Activated CD4-positive, alpha-beta T cell treated with anti-CD3 and anti-CD28 coated beads for 36 hours (primary cell): ENCODE data around the gene NPLOC4. TPM values are rescaled to one million over a fixed set of nuclear protein-coding genes. Genes with fewer than 3 reads are reported as not detected.

Source experiments
- ATAC-seq: fragments of 200-7000 bp; cut with Tn5 transposase; one replicate; pipeline ENCODE4 v1.10.0; 2021; ENCODE audit warnings: mild to moderate bottlenecking, moderate library complexity
- CTCF ChIA-PET: fragments of 350-600 bp; sonication (Branson Sonifier 250); formaldehyde crosslinking; loops from one replicate; lab custom pipeline; 2021; ENCODE audit warnings: antibody characterized with exemption; lab: Charles Lee
- POLR2A ChIA-PET: fragments of 350-600 bp; sonication (Branson Sonifier 250); formaldehyde crosslinking; loops from one replicate; lab custom pipeline; 2021; ENCODE audit warnings: antibody characterized with exemption, inconsistent platforms; lab: Charles Lee
- DNase-seq: peaks from one replicate; pipeline ENCODE4 v3.0.0-alpha.2; 2020
- H3K27ac Mint-ChIP-seq: one replicate; pipeline ENCODE4 v1.8.0; 2021; ENCODE audit warnings: mixed read lengths
- H3K27me3 Mint-ChIP-seq: one replicate; pipeline ENCODE4 v1.8.0; 2021; ENCODE audit warnings: mixed read lengths
- H3K36me3 Mint-ChIP-seq: one replicate; pipeline ENCODE4 v1.8.0; 2021; ENCODE audit warnings: low read depth, mixed read lengths
- H3K4me1 Mint-ChIP-seq: one replicate; pipeline ENCODE4 v1.8.0; 2021; ENCODE audit warnings: mixed read lengths
- H3K4me3 Mint-ChIP-seq: one replicate; pipeline ENCODE4 v1.8.0; 2021; ENCODE audit warnings: mild to moderate bottlenecking, moderate library complexity, mixed read lengths
- H3K9me3 Mint-ChIP-seq: one replicate; pipeline ENCODE4 v1.8.0; 2021; ENCODE audit warnings: low read depth, mixed read lengths
- intact Hi-C, 2 experiments: fragments of 100-400 bp; cut with DNase I in 1 of 2; cut with micrococcal nuclease in 1 of 2; formaldehyde crosslinking; loops; one replicate each; pipeline versions ENCODE4 v1.14.2 to v1.15.1; 2022 to 2024; cut with DNase I, micrococcal nuclease
- total RNA-seq, 2 experiments: library from RNA; stranded (reverse); gene quantifications; one replicate each; pipeline ENCODE4 v1.2.3, GENCODE V29; 2021

Gene NPLOC4
- total RNA-seq, 2 experiments from 2014 or later, result 71.8 to 93.1 TPM

GRCh38 chr17:81520021-81520901, 116.7 kb downstream of the NPLOC4 start:
- peaks cover 2% of the 10 kb centered on the region for H3K27me3 Mint-ChIP-seq
- DNase-seq, result no peak
- no peak for ATAC-seq
- ChIA-PET POLR2A (no interaction called here), CTCF (no interaction called here)
- H3K27ac Mint-ChIP-seq, result no peak overlapping the region
- peaks cover 1% of the 10 kb centered on the region for H3K36me3 Mint-ChIP-seq
- H3K9me3 Mint-ChIP-seq, result no peaks in the 10 kb centered on the region
- peaks cover 14% of the 10 kb centered on the region for H3K4me1 Mint-ChIP-seq
- peak overlapping the region; percentile 40 for H3K4me3 Mint-ChIP-seq
- intact Hi-C loops, result no loop called here

- peak; percentile 79 for DNase-seq
- ATAC-seq, result peak; percentile 47
- peaks cover 2% of the 10 kb centered on the region for H3K27me3 Mint-ChIP-seq
- intact Hi-C loops, result loop anchor here in 1 of 2 experiments (1.0 to 10.0 kb wide), 2 partner anchors 33 to 775 kb away; partner anchors contain the start of gene FAAP100
- no peaks in the 10 kb centered on the region for H3K9me3 Mint-ChIP-seq
- ChIA-PET POLR2A (interaction anchor here (0.6 kb wide), 1 partner anchor 328 kb away, joined by 3 read pairs; no protein-coding TSS in a partner anchor), CTCF (interaction anchor here (0.8 to 1.2 kb wide), 6 partner anchors 11 to 314 kb away, joined by 3 to 4 read pairs (median 3); partner anchors contain the start of gene MCRIP1)
- H3K36me3 Mint-ChIP-seq, result peaks cover 2% of the 10 kb centered on the region
- H3K4me1 Mint-ChIP-seq, result peaks cover 14% of the 10 kb centered on the region
- no peak overlapping the region for H3K27ac Mint-ChIP-seq
- peak overlapping the region; percentile 40 for H3K4me3 Mint-ChIP-seq
Measured at GRCh38 chr17:81519284-81520020, 117.5 kb downstream of the NPLOC4 start.

- ATAC-seq, result peak; percentile 8
- Mint-ChIP-seq H3K27me3 (peaks cover 2% of the 10 kb centered on the region), H3K4me3 (no peak overlapping the region), H3K36me3 (peaks cover 2% of the 10 kb centered on the region), H3K9me3 (no peaks in the 10 kb centered on the region), H3K4me1 (peaks cover 14% of the 10 kb centered on the region), H3K27ac (no peak overlapping the region)
- ChIA-PET CTCF (interaction anchor here (0.5 to 1.2 kb wide), 8 partner anchors 10 to 315 kb away, joined by 3 to 4 read pairs (median 3); partner anchors contain the start of gene MCRIP1), POLR2A (interaction anchor here (0.6 to 1.2 kb wide), 2 partner anchors 33 to 329 kb away, joined by 3 read pairs; partner anchors contain the start of gene FAAP100)
- DNase-seq, result peak; percentile 55
- intact Hi-C loops, result loop anchor here in 1 of 2 experiments (1.0 to 10.0 kb wide), 2 partner anchors 33 to 776 kb away; partner anchors contain the start of gene FAAP100
Measured at GRCh38 chr17:81518785-81519283, 118.1 kb downstream of the NPLOC4 start.

- intact Hi-C loops, result loop anchor here in 1 of 2 experiments (10.0 kb wide), 1 partner anchor 777 kb away; no protein-coding TSS in a partner anchor
- Mint-ChIP-seq H3K27ac (no peak overlapping the region), H3K27me3 (peaks cover 2% of the 10 kb centered on the region), H3K4me3 (peak overlapping the region; percentile 43), H3K9me3 (no peaks in the 10 kb centered on the region), H3K4me1 (peaks cover 14% of the 10 kb centered on the region), H3K36me3 (peaks cover 2% of the 10 kb centered on the region)
- DNase-seq (no peak), ATAC-seq (no peak)
- ChIA-PET CTCF (interaction anchor here (0.5 to 1.2 kb wide), 7 partner anchors 9 to 226 kb away, joined by 3 to 4 read pairs (median 3); no protein-coding TSS in a partner anchor), POLR2A (interaction anchor here (1.2 kb wide), 1 partner anchor 34 kb away, joined by 3 read pairs; the partner anchor contains the start of gene FAAP100)
Measured at GRCh38 chr17:81518113-81518784, 118.7 kb downstream of the NPLOC4 start.

GRCh38 chr17:81517339-81518112, 119.4 kb downstream of the NPLOC4 start:
- H3K36me3 Mint-ChIP-seq, result peaks cover 2% of the 10 kb centered on the region
- POLR2A ChIA-PET, result interaction anchor here (0.6 to 1.2 kb wide), 2 partner anchors 35 to 781 kb away, joined by 3 read pairs; partner anchors contain the start of gene FAAP100
- H3K4me3 Mint-ChIP-seq, result peak overlapping the region; percentile 43
- peaks cover 2% of the 10 kb centered on the region for H3K27me3 Mint-ChIP-seq
- CTCF ChIA-PET, result interaction anchor here (1.1 kb wide), 1 partner anchor 225 kb away, joined by 3 read pairs; no protein-coding TSS in a partner anchor
- no peak for DNase-seq
- intact Hi-C loops, result loop anchor here in 1 of 2 experiments (10.0 kb wide), 1 partner anchor 777 kb away; no protein-coding TSS in a partner anchor
- ATAC-seq, result no peak
- H3K4me1 Mint-ChIP-seq, result peaks cover 14% of the 10 kb centered on the region
- H3K27ac Mint-ChIP-seq, result no peak overlapping the region
- H3K9me3 Mint-ChIP-seq, result no peaks in the 10 kb centered on the region

GRCh38 chr17:81517009-81517338, 119.9 kb downstream of the NPLOC4 start:
- DNase-seq, result no peak
- ChIA-PET POLR2A (interaction anchor here (0.6 kb wide), 1 partner anchor 782 kb away, joined by 3 read pairs; no protein-coding TSS in a partner anchor), CTCF (no interaction called here)
- Mint-ChIP-seq H3K9me3 (no peaks in the 10 kb centered on the region), H3K4me1 (peaks cover 14% of the 10 kb centered on the region), H3K27ac (no peak overlapping the region), H3K27me3 (peaks cover 2% of the 10 kb centered on the region), H3K4me3 (peak overlapping the region; percentile 92), H3K36me3 (peaks cover 6% of the 10 kb centered on the region)
- intact Hi-C loops, result loop anchor here in 1 of 2 experiments (10.0 kb wide), 1 partner anchor 778 kb away; no protein-coding TSS in a partner anchor
- no peak for ATAC-seq

GRCh38 chr17:81516439-81516838, 120.5 kb downstream of the NPLOC4 start:
- Mint-ChIP-seq H3K9me3 (no peaks in the 10 kb centered on the region), H3K36me3 (peaks cover 11% of the 10 kb centered on the region), H3K27ac (no peak overlapping the region), H3K27me3 (no peaks in the 10 kb centered on the region), H3K4me3 (peak overlapping the region; percentile 92), H3K4me1 (peaks cover 14% of the 10 kb centered on the region)
- ChIA-PET CTCF (interaction anchor here (0.6 to 1.4 kb wide), 5 partner anchors 18 to 978 kb away, joined by 3 to 4 read pairs (median 3); no protein-coding TSS in a partner anchor), POLR2A (no interaction called here)
- no peak for DNase-seq
- no peak for ATAC-seq
- intact Hi-C loops, result loop anchor here in 1 of 2 experiments (10.0 kb wide), 1 partner anchor 778 kb away; no protein-coding TSS in a partner anchor

GRCh38 chr17:81515530-81516041, 121.3 kb downstream of the NPLOC4 start:
- Mint-ChIP-seq H3K9me3 (no peaks in the 10 kb centered on the region), H3K27me3 (no peaks in the 10 kb centered on the region), H3K36me3 (peaks cover 20% of the 10 kb centered on the region), H3K4me1 (peaks cover 14% of the 10 kb centered on the region), H3K27ac (peak overlapping the region; percentile 88), H3K4me3 (peak overlapping the region; percentile 92)
- ChIA-PET POLR2A (interaction anchor here (0.6 kb wide), 2 partner anchors 113 to 291 kb away, joined by 5 to 8 read pairs; no protein-coding TSS in a partner anchor), CTCF (interaction anchor here (0.6 to 1.5 kb wide), 6 partner anchors 18 to 979 kb away, joined by 3 to 4 read pairs (median 4); partner anchors contain the start of genes FAAP100 and PCYT2)
- intact Hi-C loops, result loop anchor here (2.0 to 10.0 kb wide), 5 partner anchors 37 to 779 kb away; partner anchors contain the start of genes FAAP100 (in 1 of the 2), FASN (in 1 of the 2) and MCRIP1 (in 1 of the 2)
- DNase-seq (no peak), ATAC-seq (no peak)
